Activated naive CD4-positive, alpha-beta T cell treated with anti-CD3 and anti-CD28 coated beads for 36 hours (primary cell): ENCODE results near the gene ELOVL2. TPM values are rescaled to one million over a fixed set of nuclear protein-coding genes. Genes with fewer than 3 reads are reported as not detected.

Experiments
- CTCF ChIA-PET: fragments of 350-600 bp; sonication (Branson Sonifier 250); formaldehyde crosslinking; loops from one replicate; lab custom pipeline; 2021; ENCODE audit warnings: antibody characterized with exemption; lab: Charles Lee
- DNase-seq: peaks from one replicate; pipeline ENCODE4 v3.0.0-alpha.2; 2020
- H3K27ac Mint-ChIP-seq: one replicate; pipeline ENCODE4 v1.8.0; 2021; ENCODE audit warnings: mild to moderate bottlenecking, mixed read lengths
- H3K27me3 Mint-ChIP-seq: one replicate; pipeline ENCODE4 v1.8.0; 2021; ENCODE audit warnings: low read depth, mixed read lengths
- H3K36me3 Mint-ChIP-seq: one replicate; pipeline ENCODE4 v1.8.0; 2021; ENCODE audit warnings: low read depth, mixed read lengths
- H3K4me1 Mint-ChIP-seq: one replicate; pipeline ENCODE4 v1.8.0; 2021; ENCODE audit warnings: low read depth, mixed read lengths
- H3K4me3 Mint-ChIP-seq: one replicate; pipeline ENCODE4 v1.8.0; 2021; ENCODE audit warnings: mild to moderate bottlenecking, moderate library complexity, mixed read lengths
- H3K9me3 Mint-ChIP-seq: one replicate; pipeline ENCODE4 v1.8.0; 2021; ENCODE audit warnings: mixed read lengths
- intact Hi-C: fragments of 100-400 bp; cut with micrococcal nuclease; formaldehyde crosslinking; loops from one replicate; pipeline ENCODE4 v1.15.1; 2023
- total RNA-seq, 2 experiments: library from RNA; stranded (reverse); gene quantifications; one replicate each; pipeline ENCODE4 v1.2.3, GENCODE V29; 2021

Gene ELOVL2
- total RNA-seq, 2 experiments from 2014 or later, result not detected

DNA sequence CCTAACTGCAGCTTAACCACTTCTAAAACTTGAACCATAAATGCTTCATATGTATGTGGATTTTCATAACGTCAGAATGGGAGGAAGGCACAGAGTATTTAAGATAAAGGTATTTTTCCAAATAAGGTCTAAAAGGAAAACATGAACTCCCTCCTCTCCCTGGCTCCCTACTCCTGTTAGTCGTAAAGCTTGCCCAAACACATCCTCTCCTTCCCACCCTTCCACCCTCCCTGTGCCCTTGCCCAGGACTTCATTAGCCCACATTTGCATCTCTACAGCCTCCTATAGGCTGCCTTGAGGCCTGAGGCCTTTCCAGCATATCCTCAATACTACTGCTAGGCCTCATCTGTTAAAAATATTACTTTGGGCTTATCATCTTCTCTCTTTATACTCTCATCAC is 32.4 kb upstream of the ELOVL2 start:
- H3K4me3 Mint-ChIP-seq, result no peak overlapping the region
- H3K27me3 Mint-ChIP-seq, result no peaks in the 10 kb centered on the region
- no peaks in the 10 kb centered on the region for H3K36me3 Mint-ChIP-seq

DNA sequence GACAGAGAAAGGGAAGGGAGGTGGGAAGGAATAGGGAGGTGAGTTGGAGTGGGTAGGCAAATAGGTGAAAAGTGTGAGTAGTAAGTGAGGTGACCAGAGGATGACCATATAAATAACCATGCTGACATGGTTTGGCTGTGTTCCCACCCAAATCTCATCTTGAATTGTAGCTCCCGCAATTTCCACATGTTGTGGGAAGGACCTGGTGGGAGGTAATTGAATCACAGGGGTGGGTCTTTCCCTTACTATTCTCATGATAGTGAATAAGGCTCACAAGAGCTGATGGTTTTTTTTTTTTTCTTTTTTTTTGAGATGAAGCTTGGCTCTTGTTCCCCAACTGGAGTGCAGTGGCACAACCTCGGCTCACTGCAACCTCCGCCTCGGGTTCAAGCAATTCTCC is 28.0 kb upstream of the ELOVL2 start:
- Mint-ChIP-seq H3K27ac (no peak overlapping the region), H3K4me1 (no peaks in the 10 kb centered on the region), H3K36me3 (no peaks in the 10 kb centered on the region), H3K27me3 (no peaks in the 10 kb centered on the region), H3K4me3 (no peak overlapping the region), H3K9me3 (no peaks in the 10 kb centered on the region)
- DNase-seq, result no peak
- intact Hi-C loops, result no loop called here
- CTCF ChIA-PET, result interaction anchor here (0.7 kb wide), 1 partner anchor 11 kb away, joined by 6 read pairs; no protein-coding TSS in a partner anchor

More for the DNA sequence above, 32.4 kb upstream of the ELOVL2 start:
- no peaks in the 10 kb centered on the region for H3K4me1 Mint-ChIP-seq
- DNase-seq, result no peak
- no peak overlapping the region for H3K27ac Mint-ChIP-seq
- no peaks in the 10 kb centered on the region for H3K9me3 Mint-ChIP-seq
- CTCF ChIA-PET, result interaction anchor here (1.7 kb wide), 1 partner anchor 10 kb away, joined by 5 read pairs; no protein-coding TSS in a partner anchor
- intact Hi-C loops, result no loop called here

DNA sequence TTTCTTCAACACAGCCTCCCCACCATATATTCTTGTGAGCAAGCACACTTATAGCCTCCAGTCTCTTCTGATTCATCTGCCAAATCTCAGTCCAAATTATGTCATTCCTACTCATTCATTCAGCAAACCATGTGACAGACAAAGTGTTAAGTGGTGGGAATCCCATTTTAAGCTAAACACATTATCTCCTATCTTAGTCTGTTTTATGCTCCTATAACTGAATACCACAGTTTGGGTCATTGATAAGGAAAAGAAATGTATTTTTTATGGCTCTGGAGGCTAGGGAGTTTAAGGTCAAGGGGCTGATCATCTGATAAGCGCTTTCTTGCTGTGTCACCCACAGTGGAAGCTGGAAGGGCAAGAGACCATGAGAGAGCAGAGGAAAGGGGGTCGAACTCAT is 25.7 kb upstream of the ELOVL2 start:
- CTCF ChIA-PET, result interaction anchor here (1.1 to 3.6 kb wide), 7 partner anchors 10 to 591 kb away, joined by 3 to 37 read pairs (median 8); no protein-coding TSS in a partner anchor
- H3K27me3 Mint-ChIP-seq, result no peaks in the 10 kb centered on the region
- no peak overlapping the region for H3K4me3 Mint-ChIP-seq
- intact Hi-C loops, result loop anchor here (1.0 kb wide), 4 partner anchors 115 to 591 kb away; no protein-coding TSS in a partner anchor
- H3K9me3 Mint-ChIP-seq, result no peaks in the 10 kb centered on the region
- no peak for DNase-seq
- H3K27ac Mint-ChIP-seq, result no peak overlapping the region
- no peaks in the 10 kb centered on the region for H3K36me3 Mint-ChIP-seq
- H3K4me1 Mint-ChIP-seq, result no peaks in the 10 kb centered on the region

DNA sequence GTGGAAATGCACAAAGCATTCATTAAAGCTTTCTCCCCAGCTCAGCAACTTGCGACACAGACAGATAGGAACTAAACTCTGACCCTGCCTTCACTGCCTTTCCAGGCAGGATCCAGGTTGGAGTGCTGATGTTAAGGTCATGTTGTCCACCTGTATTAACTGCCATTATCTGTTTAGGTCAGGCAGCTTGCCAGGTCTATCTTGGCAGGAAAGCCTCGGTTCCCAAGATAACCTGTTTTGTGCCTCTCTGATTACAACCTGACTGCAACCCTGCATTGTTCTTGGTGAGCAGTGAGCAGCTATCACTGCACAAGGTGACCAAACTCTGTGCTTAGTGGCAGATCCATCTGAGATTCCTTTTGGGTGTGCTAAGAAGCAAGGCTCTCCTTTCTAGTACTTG is 23.2 kb upstream of the ELOVL2 start:
- no peak overlapping the region for H3K4me3 Mint-ChIP-seq
- peaks cover 3% of the 10 kb centered on the region for H3K27me3 Mint-ChIP-seq
- no peaks in the 10 kb centered on the region for H3K9me3 Mint-ChIP-seq
- CTCF ChIA-PET, result interaction anchor here (0.7 to 2.1 kb wide), 5 partner anchors 9 to 589 kb away, joined by 3 to 11 read pairs (median 5); no protein-coding TSS in a partner anchor
- intact Hi-C loops, result no loop called here
- no peaks in the 10 kb centered on the region for H3K4me1 Mint-ChIP-seq
- H3K36me3 Mint-ChIP-seq, result no peaks in the 10 kb centered on the region
- H3K27ac Mint-ChIP-seq, result no peak overlapping the region
- no peak for DNase-seq

DNA sequence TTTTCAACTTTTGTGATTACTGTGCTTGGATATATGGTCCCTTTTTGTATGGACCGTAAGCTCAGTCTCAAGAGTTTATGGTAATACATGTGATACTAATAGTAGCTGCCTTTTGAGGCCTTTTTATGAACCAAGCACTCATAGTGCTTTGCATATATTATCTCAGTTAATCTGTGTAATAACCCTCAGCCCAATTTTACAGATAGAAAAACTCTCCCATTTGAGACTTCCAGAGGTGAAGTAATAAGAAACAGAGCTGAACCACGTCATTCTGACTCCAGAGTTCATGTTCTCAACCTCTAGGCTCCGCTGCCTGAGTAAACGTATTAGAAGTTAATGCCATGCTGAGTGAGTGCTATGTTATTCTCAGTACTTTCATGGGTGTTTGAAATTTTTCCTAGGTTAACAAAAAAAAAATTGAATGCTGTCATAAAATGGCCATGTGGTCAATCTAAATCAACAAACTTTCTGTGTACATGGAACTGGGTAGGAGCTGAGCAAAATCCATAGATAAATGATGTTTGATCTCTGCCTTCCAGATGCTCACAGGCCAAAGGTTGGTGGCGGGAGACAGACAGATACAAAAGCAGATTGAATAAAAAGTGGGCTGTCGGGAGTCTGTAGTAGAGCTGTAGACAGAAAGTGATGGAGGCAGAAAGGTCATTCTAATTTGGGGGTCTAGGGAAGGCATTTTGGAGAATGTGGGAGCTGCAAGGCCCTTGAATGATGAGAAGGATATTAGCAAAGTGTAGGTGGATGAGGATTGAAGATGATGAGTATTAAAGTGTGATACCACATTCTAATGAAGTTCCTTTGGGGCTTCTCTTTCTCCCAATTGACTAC is 22.6 kb upstream of the ELOVL2 start:
- intact Hi-C loops, result no loop called here
- CTCF ChIA-PET, result interaction anchor here (0.7 to 2.1 kb wide), 7 partner anchors 10 to 588 kb away, joined by 3 to 11 read pairs (median 3); no protein-coding TSS in a partner anchor
- Mint-ChIP-seq H3K27ac (no peak overlapping the region), H3K4me1 (no peaks in the 10 kb centered on the region), H3K4me3 (no peak overlapping the region), H3K9me3 (no peaks in the 10 kb centered on the region), H3K27me3 (peaks cover 3% of the 10 kb centered on the region), H3K36me3 (no peaks in the 10 kb centered on the region)
- DNase-seq, result no peak

GRCh38 chr6:11065436-11066202 is 21.5 kb upstream of the ELOVL2 start:
- CTCF ChIA-PET, result interaction anchor here (0.9 to 2.1 kb wide), 7 partner anchors 10 to 587 kb away, joined by 3 to 6 read pairs (median 4); no protein-coding TSS in a partner anchor
- intact Hi-C loops, result no loop called here
- Mint-ChIP-seq H3K36me3 (no peaks in the 10 kb centered on the region), H3K27me3 (peaks cover 3% of the 10 kb centered on the region), H3K27ac (no peak overlapping the region), H3K4me1 (no peaks in the 10 kb centered on the region), H3K9me3 (no peaks in the 10 kb centered on the region), H3K4me3 (no peak overlapping the region)
- no peak for DNase-seq

GRCh38 chr6:11064836-11065235 is 20.7 kb upstream of the ELOVL2 start:
- no peaks in the 10 kb centered on the region for H3K9me3 Mint-ChIP-seq
- DNase-seq, result no peak
- H3K36me3 Mint-ChIP-seq, result no peaks in the 10 kb centered on the region
- H3K4me1 Mint-ChIP-seq, result no peaks in the 10 kb centered on the region
- intact Hi-C loops, result no loop called here
- no peak overlapping the region for H3K4me3 Mint-ChIP-seq
- H3K27me3 Mint-ChIP-seq, result peaks cover 3% of the 10 kb centered on the region
- CTCF ChIA-PET, result interaction anchor here (0.6 to 1.5 kb wide), 5 partner anchors 10 to 217 kb away, joined by 3 to 6 read pairs (median 4); no protein-coding TSS in a partner anchor
- H3K27ac Mint-ChIP-seq, result no peak overlapping the region

DNA sequence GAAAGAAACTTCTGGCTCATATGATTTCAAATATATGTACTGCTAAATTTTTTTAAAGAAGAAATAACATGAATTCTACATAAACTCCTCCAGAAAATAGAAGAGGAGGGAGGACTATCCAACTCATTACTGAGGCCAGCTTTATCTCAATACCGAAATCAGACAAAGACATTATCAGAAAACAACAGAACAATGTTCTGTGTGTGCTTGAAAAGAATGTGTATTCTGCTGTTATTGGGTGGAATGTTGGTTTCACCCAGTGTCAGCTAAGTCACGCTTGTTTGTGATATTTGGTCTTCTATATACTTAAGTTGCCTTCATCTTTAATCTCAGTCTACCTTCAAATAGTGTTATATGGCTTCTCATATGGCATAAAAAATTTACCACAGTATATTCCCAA is 18.6 kb upstream of the ELOVL2 start:
- Mint-ChIP-seq H3K4me1 (no peaks in the 10 kb centered on the region), H3K4me3 (no peak overlapping the region), H3K9me3 (no peaks in the 10 kb centered on the region), H3K36me3 (no peaks in the 10 kb centered on the region), H3K27ac (no peak overlapping the region), H3K27me3 (peaks cover 3% of the 10 kb centered on the region)
- intact Hi-C loops, result no loop called here
- CTCF ChIA-PET, result no interaction called here
- no peak for DNase-seq

- intact Hi-C loops, result no loop called here
- CTCF ChIA-PET, result no interaction called here
- Mint-ChIP-seq H3K4me3 (no peak overlapping the region), H3K4me1 (no peaks in the 10 kb centered on the region), H3K27me3 (peaks cover 3% of the 10 kb centered on the region), H3K27ac (no peak overlapping the region), H3K36me3 (no peaks in the 10 kb centered on the region), H3K9me3 (no peaks in the 10 kb centered on the region)
- DNase-seq, result no peak
Observed at GRCh38 chr6:11062083-11062482, 18.0 kb upstream of the ELOVL2 start.

- intact Hi-C loops, result no loop called here
- H3K4me1 Mint-ChIP-seq, result no peaks in the 10 kb centered on the region
- DNase-seq, result no peak
- no peak overlapping the region for H3K27ac Mint-ChIP-seq
- H3K36me3 Mint-ChIP-seq, result no peaks in the 10 kb centered on the region
- CTCF ChIA-PET, result no interaction called here
- H3K9me3 Mint-ChIP-seq, result no peaks in the 10 kb centered on the region
- H3K4me3 Mint-ChIP-seq, result no peak overlapping the region
- peaks cover under 1% of the 10 kb centered on the region for H3K27me3 Mint-ChIP-seq
Observed at GRCh38 chr6:11058406-11058805, 14.3 kb upstream of the ELOVL2 start.

- Mint-ChIP-seq H3K27me3 (peaks cover 4% of the 10 kb centered on the region), H3K4me1 (no peaks in the 10 kb centered on the region), H3K4me3 (no peak overlapping the region), H3K36me3 (no peaks in the 10 kb centered on the region), H3K27ac (no peak overlapping the region), H3K9me3 (no peaks in the 10 kb centered on the region)
- intact Hi-C loops, result no loop called here
- CTCF ChIA-PET, result interaction anchor here (0.5 to 0.8 kb wide), 2 partner anchors 102 to 1236 kb away, joined by 3 read pairs; no protein-coding TSS in a partner anchor
- no peak for DNase-seq
Observed at GRCh38 chr6:11056871-11057270, 12.8 kb upstream of the ELOVL2 start.

DNA sequence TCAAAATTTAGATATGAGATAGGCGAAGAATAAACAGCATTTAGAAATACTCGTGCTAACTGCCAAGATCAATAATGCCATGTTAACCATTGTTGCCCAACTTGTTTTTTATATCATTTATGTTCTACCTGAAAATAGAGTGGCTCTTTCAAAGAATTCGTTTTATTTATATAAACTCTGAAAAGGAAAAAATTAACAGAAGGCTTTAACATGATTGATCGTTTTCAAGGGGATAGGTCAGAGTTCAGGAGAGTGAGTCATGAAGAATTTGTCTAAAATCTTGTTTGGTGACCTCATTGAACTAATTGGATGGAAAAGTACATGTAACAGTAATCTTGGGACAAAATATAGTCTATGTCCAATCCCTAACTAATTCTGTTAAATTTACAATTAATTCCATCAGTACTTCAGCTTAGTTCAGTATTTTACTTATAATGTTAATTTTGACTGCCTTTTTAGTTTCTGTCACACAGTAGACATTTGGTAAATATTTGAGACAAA is 11.1 kb upstream of the ELOVL2 start:
- no peak overlapping the region for H3K4me3 Mint-ChIP-seq

More for the DNA sequence above, 11.1 kb upstream of the ELOVL2 start:
- H3K4me1 Mint-ChIP-seq, result no peaks in the 10 kb centered on the region
- H3K27me3 Mint-ChIP-seq, result peaks cover 9% of the 10 kb centered on the region
- H3K9me3 Mint-ChIP-seq, result no peaks in the 10 kb centered on the region
- intact Hi-C loops, result no loop called here
- CTCF ChIA-PET, result interaction anchor here (0.7 to 1.3 kb wide), 3 partner anchors 8 to 577 kb away, joined by 3 to 4 read pairs (median 4); no protein-coding TSS in a partner anchor
- DNase-seq, result no peak
- no peaks in the 10 kb centered on the region for H3K36me3 Mint-ChIP-seq
- no peak overlapping the region for H3K27ac Mint-ChIP-seq
